ENCODE data around the gene ZIC5.

GRCh38 chr13:99991013-99991827 is 19.7 kb upstream of the ZIC5 start:
- no peak for TF ChIP-seq RAD21 (IDR thresholded peaks at IDR 0.05; ENCODE audit: low read length)
- no peak for TF ChIP-seq CTCF (conservative IDR thresholded peaks at IDR 0.05; ENCODE audit: low read depth, low read length)
